ENCODE measurements around the gene KCTD15. TPM values are rescaled to one million over a fixed set of nuclear protein-coding genes. Genes with fewer than 3 reads are reported as not detected.
A peak's percentile ranks its signal among the peaks of the same experiment; 100 is the strongest.

KCTD15 gene
- total RNA-seq, 2 donors from 2014 or later, result 13.8 to 14.0 TPM

DNA sequence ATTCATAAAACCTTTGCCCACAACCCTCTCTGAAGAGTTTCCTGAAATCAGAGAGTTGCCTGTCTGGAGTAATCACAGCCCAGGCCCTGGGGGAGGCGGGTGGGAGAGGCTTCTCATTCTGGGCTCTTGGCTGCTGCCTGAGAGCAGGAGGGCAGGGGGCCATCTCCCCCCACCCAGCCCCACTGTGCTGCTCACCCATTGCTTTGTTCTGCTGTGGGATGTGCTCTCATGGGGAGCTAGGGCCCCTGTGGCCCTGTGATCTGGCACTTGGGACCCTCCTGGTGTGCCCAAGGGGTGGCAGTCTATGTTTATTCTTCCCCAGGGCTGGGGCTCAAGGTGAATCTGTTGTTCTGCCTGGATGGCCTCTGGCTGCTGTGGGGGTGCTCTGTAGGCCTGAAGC is 6.1 kb downstream of the KCTD15 start:
- intact Hi-C loops (cut with DNase I), result no loop called here
- Histone ChIP-seq H3K9ac (ENCODE audit: low read depth in 2 of 2, low read length in 2 of 2) (no peak overlapping the region), H3K4me1 (peaks cover 14% of the 10 kb centered on the region), H3K27ac (no peak overlapping the region), H3K27me3 (no peaks in the 10 kb centered on the region), H3K4me3 (no peak overlapping the region), H3K9me3 (no peaks in the 10 kb centered on the region), H3K36me3 (no peaks in the 10 kb centered on the region)
- TF ChIP-seq, protein P1, sequence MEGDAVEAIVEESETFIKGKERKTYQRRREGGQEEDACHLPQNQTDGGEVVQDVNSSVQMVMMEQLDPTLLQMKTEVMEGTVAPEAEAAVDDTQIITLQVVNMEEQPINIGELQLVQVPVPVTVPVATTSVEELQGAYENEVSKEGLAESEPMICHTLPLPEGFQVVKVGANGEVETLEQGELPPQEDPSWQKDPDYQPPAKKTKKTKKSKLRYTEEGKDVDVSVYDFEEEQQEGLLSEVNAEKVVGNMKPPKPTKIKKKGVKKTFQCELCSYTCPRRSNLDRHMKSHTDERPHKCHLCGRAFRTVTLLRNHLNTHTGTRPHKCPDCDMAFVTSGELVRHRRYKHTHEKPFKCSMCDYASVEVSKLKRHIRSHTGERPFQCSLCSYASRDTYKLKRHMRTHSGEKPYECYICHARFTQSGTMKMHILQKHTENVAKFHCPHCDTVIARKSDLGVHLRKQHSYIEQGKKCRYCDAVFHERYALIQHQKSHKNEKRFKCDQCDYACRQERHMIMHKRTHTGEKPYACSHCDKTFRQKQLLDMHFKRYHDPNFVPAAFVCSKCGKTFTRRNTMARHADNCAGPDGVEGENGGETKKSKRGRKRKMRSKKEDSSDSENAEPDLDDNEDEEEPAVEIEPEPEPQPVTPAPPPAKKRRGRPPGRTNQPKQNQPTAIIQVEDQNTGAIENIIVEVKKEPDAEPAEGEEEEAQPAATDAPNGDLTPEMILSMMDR (IDR thresholded peaks at IDR 0.05), result no peak
- no peak for DNase-seq

DNA sequence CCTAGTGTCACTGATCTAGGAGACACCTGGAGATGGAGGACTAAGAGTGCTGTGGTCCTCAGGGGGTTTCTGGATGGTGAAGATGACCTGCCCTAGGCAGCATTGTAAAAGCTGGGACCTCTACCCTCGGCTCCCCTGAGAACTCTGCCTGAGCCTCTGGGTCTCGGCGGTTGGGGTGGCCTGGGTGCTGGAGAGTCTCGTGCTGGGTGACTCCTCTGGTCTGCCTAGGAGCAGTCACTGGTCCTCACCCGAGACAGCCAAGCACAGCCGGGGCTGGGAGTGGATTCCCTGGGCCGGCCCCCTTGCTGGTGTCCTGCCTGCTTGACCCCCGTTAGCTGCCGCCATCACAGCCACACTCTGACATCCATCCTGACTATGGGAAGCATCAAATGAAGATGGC is 6.7 kb downstream of the KCTD15 start:
- Histone ChIP-seq H3K9me3 (no peaks in the 10 kb centered on the region), H3K9ac (ENCODE audit: low read depth in 2 of 2, low read length in 2 of 2) (peak overlapping the region in 1 of 2 donors; percentile 52), H3K27ac (peak overlapping the region; percentile 63), H3K4me1 (peaks cover 14% of the 10 kb centered on the region), H3K36me3 (no peaks in the 10 kb centered on the region), H3K4me3 (no peak overlapping the region), H3K27me3 (no peaks in the 10 kb centered on the region)
- intact Hi-C loops (cut with DNase I), result no loop called here
- TF ChIP-seq, protein P1 (IDR thresholded peaks at IDR 0.05), result no peak
- DNase-seq, result no peak

DNA sequence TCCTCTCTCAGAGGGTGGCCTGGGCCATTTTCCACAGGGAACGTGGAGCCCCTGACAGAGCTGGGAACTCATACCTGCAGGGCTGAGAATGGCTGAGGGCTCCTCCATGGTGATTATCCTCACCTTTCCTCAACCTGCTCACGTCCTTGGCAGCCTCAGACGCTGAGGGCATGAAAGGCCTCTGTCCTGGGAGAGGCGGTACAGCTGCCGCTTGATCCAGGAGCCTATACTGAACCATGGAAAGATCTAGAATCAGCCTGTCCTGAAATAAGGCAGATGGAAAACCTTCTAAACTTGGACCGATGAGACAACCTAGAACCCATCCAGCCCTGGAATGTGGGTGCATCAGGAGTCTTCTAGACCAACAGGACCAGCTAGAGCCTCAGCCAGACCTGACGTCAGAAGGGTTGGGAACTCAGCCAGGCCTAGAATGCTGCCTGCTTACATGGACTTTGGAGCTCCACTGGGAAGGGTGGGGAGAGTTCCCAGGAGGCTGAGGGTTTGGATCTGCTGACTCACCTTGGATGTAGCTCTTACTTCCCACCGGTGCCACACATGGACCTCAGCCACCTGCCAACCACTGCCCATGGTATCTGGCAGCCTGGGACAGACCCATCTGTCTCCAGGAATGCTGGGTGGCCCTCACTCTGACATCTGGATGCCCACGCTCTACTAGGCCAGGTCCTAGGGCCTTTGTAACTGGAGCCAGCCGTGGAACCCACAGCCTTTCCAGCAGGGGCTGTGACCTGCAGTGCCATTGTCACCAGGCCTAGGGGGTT is 7.5 kb downstream of the KCTD15 start:
- H3K9ac ChIP-seq (ENCODE audit: low read depth in 2 of 2, low read length in 2 of 2), result peak overlapping the region; percentile 39 to 52
- TF ChIP-seq, protein P1 (IDR thresholded peaks at IDR 0.05), result no peak
- no peaks in the 10 kb centered on the region for H3K36me3 ChIP-seq
- DNase-seq, result peak; percentile 96
- H3K27me3 ChIP-seq, result no peaks in the 10 kb centered on the region
- intact Hi-C loops (cut with DNase I), result no loop called here
- no peaks in the 10 kb centered on the region for H3K9me3 ChIP-seq
- H3K4me1 ChIP-seq, result peaks cover 14% of the 10 kb centered on the region
- no peak overlapping the region for H3K4me3 ChIP-seq
- H3K27ac ChIP-seq, result peak overlapping the region; percentile 63

DNA sequence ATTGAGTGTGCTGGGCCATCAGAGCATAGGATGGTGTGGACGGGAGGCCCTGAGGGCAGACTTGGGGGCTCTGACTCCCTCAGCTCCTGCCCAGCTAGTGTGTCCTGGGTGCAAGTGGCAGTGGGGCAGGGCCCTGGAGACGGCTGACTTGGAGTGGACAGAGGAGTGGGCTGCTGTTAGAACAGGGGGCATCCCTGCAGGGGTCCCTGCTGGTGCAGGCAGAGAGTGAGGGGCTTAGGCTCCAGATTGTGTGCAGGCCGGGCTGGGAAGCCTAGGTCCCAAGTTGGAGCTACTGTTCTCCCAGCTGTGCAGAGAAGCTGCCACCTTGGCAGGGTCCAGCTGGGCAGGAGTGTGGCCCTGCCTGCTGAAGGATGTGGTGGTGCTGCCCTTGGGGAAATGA is 8.6 kb downstream of the KCTD15 start:
- Histone ChIP-seq H3K9me3 (no peaks in the 10 kb centered on the region), H3K9ac (ENCODE audit: low read depth in 2 of 2, low read length in 2 of 2) (no peak overlapping the region), H3K36me3 (no peaks in the 10 kb centered on the region), H3K27ac (no peak overlapping the region), H3K4me1 (peaks cover 14% of the 10 kb centered on the region), H3K4me3 (no peak overlapping the region), H3K27me3 (no peaks in the 10 kb centered on the region)
- no peak for DNase-seq
- intact Hi-C loops (cut with DNase I), result no loop called here
- TF ChIP-seq, protein P1 (IDR thresholded peaks at IDR 0.05), result no peak

DNA sequence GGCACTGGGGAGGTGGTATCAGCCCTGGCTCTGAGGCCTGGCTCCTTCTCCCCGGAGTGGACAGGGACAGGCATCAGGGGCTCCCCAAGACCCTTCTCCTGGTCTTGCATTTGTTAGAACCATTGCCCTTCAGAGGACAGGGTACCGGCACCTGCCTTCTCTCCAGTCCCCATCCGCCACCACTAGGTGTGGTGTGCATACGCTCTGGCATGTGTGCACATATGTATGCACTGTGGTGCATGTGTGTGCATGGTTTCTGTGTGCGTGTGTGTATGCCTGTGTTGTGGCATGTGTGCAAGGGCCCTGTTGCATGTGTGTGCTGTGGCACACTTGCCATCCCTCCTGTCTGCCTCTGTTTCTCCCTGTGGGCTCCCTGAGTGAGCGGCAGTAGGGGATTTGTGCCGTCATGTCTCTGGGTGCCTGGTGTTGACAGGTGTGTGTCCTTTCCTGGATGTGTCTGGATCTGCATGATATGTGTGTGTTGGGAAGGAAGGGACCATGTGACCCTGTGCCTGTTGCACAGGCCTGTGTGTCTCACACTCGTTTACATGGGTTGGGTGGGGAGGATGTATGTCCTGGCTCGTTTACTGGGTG is 9.3 kb downstream of the KCTD15 start:
- no peak for DNase-seq
- Histone ChIP-seq H3K4me3 (no peak overlapping the region), H3K27ac (no peak overlapping the region), H3K27me3 (no peaks in the 10 kb centered on the region), H3K36me3 (no peaks in the 10 kb centered on the region), H3K9ac (ENCODE audit: low read depth in 2 of 2, low read length in 2 of 2) (peak overlapping the region; percentile 3), H3K9me3 (no peaks in the 10 kb centered on the region), H3K4me1 (peaks cover 14% of the 10 kb centered on the region)
- TF ChIP-seq, protein P1 (IDR thresholded peaks at IDR 0.05), result no peak
- intact Hi-C loops (cut with DNase I), result no loop called here

Measured in colonic mucosa (tissue), 4 donors.